GM18867 (cell line): ENCODE measurements around the gene CAPG.
A peak's percentile ranks its signal among the peaks of the same experiment; 100 is the strongest.
"Not testable (repeated sequence)": the region's sequence is repeated elsewhere in the genome, so short reads cannot be mapped to it uniquely, and the experiment has no call there.

Experiments
- ATAC-seq: cut with Tn5 transposase; IDR thresholded peaks from one replicate; pipeline ENCODE4 v1.9.1; 2021; ENCODE audit warnings: mild to moderate bottlenecking, moderate library complexity; ENCODE audit not compliant: unreplicated experiment

CAPG gene

GRCh38 chr2:85421260-85422071 lies 11.3 kb upstream of the CAPG start:
- no peak for ATAC-seq

- peak; percentile 56 for ATAC-seq
Observed at GRCh38 chr2:85420536-85421259, 10.5 kb upstream of the CAPG start.

GRCh38 chr2:85419009-85419675 lies 9.0 kb upstream of the CAPG start:
- ATAC-seq, result no peak

- peak; percentile 87 for ATAC-seq
Observed at GRCh38 chr2:85418132-85419008, 8.2 kb upstream of the CAPG start, which contains the start of gene SH2D6. Gene SH2D6, plus strand, starts transcription at chr2:85418714. Its CDS starts 10,752 bp downstream, at chr2:85429466.

GRCh38 chr2:85415980-85416650 lies 5.9 kb upstream of the CAPG start:
- ATAC-seq, result no peak

- ATAC-seq, result no peak
Observed at GRCh38 chr2:85414761-85415553, 4.8 kb upstream of the CAPG start.

GRCh38 chr2:85414421-85414759 lies 4.2 kb upstream of the CAPG start:
- not testable (repeated sequence) for ATAC-seq

- ATAC-seq, result no peak
Observed at GRCh38 chr2:85413592-85414420, 3.6 kb upstream of the CAPG start.

- ATAC-seq, result no peak
Observed at GRCh38 chr2:85411405-85411748, 1.2 kb upstream of the CAPG start.

- no peak for ATAC-seq
Observed at GRCh38 chr2:85410584-85411404, 628 bp upstream of the CAPG start.

GRCh38 chr2:85405201-85406059 lies 4.7 kb downstream of the CAPG start:
- no peak for ATAC-seq

GRCh38 chr2:85401844-85402243 lies 8.3 kb downstream of the CAPG start:
- no peak for ATAC-seq

- no peak for ATAC-seq
Observed at GRCh38 chr2:85401464-85401805, 8.7 kb downstream of the CAPG start.

GRCh38 chr2:85400541-85401463 lies 9.4 kb downstream of the CAPG start:
- no peak for ATAC-seq

GRCh38 chr2:85400023-85400422 lies 10.1 kb downstream of the CAPG start:
- ATAC-seq, result no peak

GRCh38 chr2:85399183-85399455 lies 11.0 kb downstream of the CAPG start:
- ATAC-seq, result no peak
